DND-41 (cell line): Measurements from ENCODE around the gene STK32B.

Experiments
- EZH2 ChIP-seq: IDR thresholded peaks from 3 replicates; pipeline ENCODE4 v1.6.1; 2012; ENCODE audit warnings: borderline replicate concordance, low read depth, mild to moderate bottlenecking, moderate library complexity, low read length, inconsistent platforms; ENCODE audit not compliant: severe bottlenecking
- TF ChIP-seq, protein P1 (sequence below): IDR thresholded peaks from 2 replicates; pipeline ENCODE4 v1.5.1; 2012; ENCODE audit warnings: borderline replicate concordance, low read length, moderate library complexity, mild to moderate bottlenecking; ENCODE audit not compliant: poor library complexity, severe bottlenecking; ENCODE audit errors: extremely low read depth

DNA sequence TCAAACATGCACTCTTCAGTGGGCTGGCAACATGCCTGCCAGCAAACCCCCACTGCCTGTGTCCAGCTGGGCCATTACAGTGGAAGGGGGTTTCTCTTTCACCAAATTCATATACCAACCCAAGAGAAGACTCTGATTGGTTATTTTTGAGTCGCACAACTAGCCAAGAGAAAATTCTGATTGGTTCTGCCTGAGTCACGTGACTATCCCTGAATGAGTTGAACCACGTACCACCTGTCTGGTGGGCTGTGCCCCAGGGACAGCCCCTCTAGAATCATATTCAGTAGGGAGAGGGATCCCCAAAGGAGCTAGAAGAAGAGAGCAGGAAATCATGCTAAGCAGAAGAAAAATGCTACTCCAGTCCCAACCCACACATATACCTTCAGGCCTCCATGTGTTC is 313.1 kb downstream of the STK32B start:
- TF ChIP-seq, protein P1, sequence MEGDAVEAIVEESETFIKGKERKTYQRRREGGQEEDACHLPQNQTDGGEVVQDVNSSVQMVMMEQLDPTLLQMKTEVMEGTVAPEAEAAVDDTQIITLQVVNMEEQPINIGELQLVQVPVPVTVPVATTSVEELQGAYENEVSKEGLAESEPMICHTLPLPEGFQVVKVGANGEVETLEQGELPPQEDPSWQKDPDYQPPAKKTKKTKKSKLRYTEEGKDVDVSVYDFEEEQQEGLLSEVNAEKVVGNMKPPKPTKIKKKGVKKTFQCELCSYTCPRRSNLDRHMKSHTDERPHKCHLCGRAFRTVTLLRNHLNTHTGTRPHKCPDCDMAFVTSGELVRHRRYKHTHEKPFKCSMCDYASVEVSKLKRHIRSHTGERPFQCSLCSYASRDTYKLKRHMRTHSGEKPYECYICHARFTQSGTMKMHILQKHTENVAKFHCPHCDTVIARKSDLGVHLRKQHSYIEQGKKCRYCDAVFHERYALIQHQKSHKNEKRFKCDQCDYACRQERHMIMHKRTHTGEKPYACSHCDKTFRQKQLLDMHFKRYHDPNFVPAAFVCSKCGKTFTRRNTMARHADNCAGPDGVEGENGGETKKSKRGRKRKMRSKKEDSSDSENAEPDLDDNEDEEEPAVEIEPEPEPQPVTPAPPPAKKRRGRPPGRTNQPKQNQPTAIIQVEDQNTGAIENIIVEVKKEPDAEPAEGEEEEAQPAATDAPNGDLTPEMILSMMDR = no peak
- no peak for TF ChIP-seq EZH2
